Gastroesophageal sphincter (tissue), 4 donors: ENCODE data around the gene NANS. TPM values are rescaled to one million over a fixed set of nuclear protein-coding genes. Genes with fewer than 3 reads are reported as not detected.
"Not testable (repeated sequence)": the region's sequence is repeated elsewhere in the genome, so short reads cannot be mapped to it uniquely, and the experiment has no call there.

Source experiments
- ATAC-seq: fragments of 150-250 bp; one replicate; pipeline ENCODE4 v1.9.1; 2016; ENCODE audit warnings: mild to moderate bottlenecking, moderate library complexity
- H3K27ac ChIP-seq, 4 donors: fragments of 200-600 bp; sonication (generic) in 3 of 4; 1 replicate in 3 of 4; 2 replicates in 1 of 4; pipeline ENCODE4 v1.5.1; 2016 to 2019
- H3K27me3 ChIP-seq: fragments of 200-600 bp; sonication (generic); one replicate; pipeline ENCODE4 v1.5.1; 2019
- H3K36me3 ChIP-seq, 2 donors: fragments of 200-600 bp; sonication (generic); one replicate each; pipeline ENCODE4 v1.5.1; 2019; ENCODE audit warnings: control low read depth in 1 of 2
- H3K4me1 ChIP-seq, 3 donors: fragments of 200-600 bp; sonication (generic); 1 replicate in 2 of 3; 2 replicates in 1 of 3; pipeline ENCODE4 v1.5.1; 2016 to 2019; ENCODE audit warnings: control low read depth in 2 of 3
- H3K4me3 ChIP-seq, 2 donors: fragments of 200-600 bp; sonication (generic); one replicate each; pipeline ENCODE4 v1.5.1; 2019; ENCODE audit warnings: mild to moderate bottlenecking in 1 of 2, moderate library complexity in 1 of 2
- H3K9me3 ChIP-seq, 3 donors: fragments of 200-600 bp; sonication (generic); one replicate each; pipeline ENCODE4 v1.5.1; 2017 to 2019; ENCODE audit warnings: control low read depth in 2 of 3
- CTCF ChIP-seq, 4 experiments: fragments of 200-600 bp in 2 of 4; fragments of 450-650 bp in 2 of 4; sonication (generic) in 1 of 4; IDR thresholded peaks; one replicate each; pipeline ENCODE4 v1.5.1; 2017 to 2019; ENCODE audit warnings: antibody characterized with exemption in 4 of 4, mild to moderate bottlenecking in 2 of 4, moderate library complexity in 2 of 4
- EP300 ChIP-seq: sonication (generic); formaldehyde crosslinking; IDR thresholded peaks from one replicate; pipeline ENCODE4 v1.6.1; 2017; ENCODE audit warnings: antibody characterized with exemption, mild to moderate bottlenecking
- POLR2A ChIP-seq, 2 donors: fragments of 450-650 bp; IDR thresholded peaks; one replicate each; pipeline ENCODE4 v1.6.1; 2017; ENCODE audit warnings: antibody characterized with exemption in 2 of 2, mild to moderate bottlenecking in 2 of 2, moderate library complexity in 1 of 2
- POLR2AphosphoS5 ChIP-seq: sonication (generic); formaldehyde crosslinking; IDR thresholded peaks from one replicate; pipeline ENCODE4 v1.6.1; 2017; ENCODE audit warnings: antibody characterized with exemption
- WGBS, 2 donors: methylation state at CpG; one replicate each; pipeline ENCODE4 v1.1.5; 2018; ENCODE audit warnings: low coverage in 1 of 2; 5-methylcytosine and 5-hydroxymethylcytosine counted together
- total RNA-seq, 4 donors: library from RNA; depleted of rRNA; stranded (reverse); fragments of >200 nt; gene quantifications; one replicate each; pipeline ENCODE4 v1.1.0, GENCODE V29; 2016

NANS gene
- total RNA-seq, 4 donors from 2014 or later = 21.5 to 58.3 (median 40.0) TPM

GRCh38 chr9:98105006-98105405 lies 48.5 kb downstream of the NANS start:
- no peak for ATAC-seq
- Histone ChIP-seq H3K36me3 (peaks cover 0 to 24% of the 10 kb centered on the region in 2 donors), H3K4me3 (no peak overlapping the region), H3K9me3 (peaks cover 0 to 14% (median 0%) of the 10 kb centered on the region in 3 donors), H3K27me3 (no peaks in the 10 kb centered on the region), H3K27ac (no peak overlapping the region), H3K4me1 (no peaks in the 10 kb centered on the region)
- no CpG with 5 or more reads among the region's 7 CpGs for WGBS, 2 donors
- TF ChIP-seq POLR2AphosphoS5 (no peak), CTCF (IDR thresholded peaks at IDR 0.05) (no peak), POLR2A (IDR thresholded peaks at IDR 0.05) (no peak), EP300 (no peak)

- Histone ChIP-seq H3K27ac (no peak overlapping the region), H3K4me1 (no peaks in the 10 kb centered on the region), H3K36me3 (peaks cover 0 to 24% of the 10 kb centered on the region in 2 donors), H3K27me3 (no peaks in the 10 kb centered on the region), H3K9me3 (peaks cover 0 to 14% (median 0%) of the 10 kb centered on the region in 3 donors), H3K4me3 (no peak overlapping the region)
- TF ChIP-seq EP300 = no peak
- TF ChIP-seq POLR2AphosphoS5 = no peak
- TF ChIP-seq CTCF (IDR thresholded peaks at IDR 0.05) = no peak
- no peak for TF ChIP-seq POLR2A (IDR thresholded peaks at IDR 0.05)
- 89 to 100% methylated on average over 2 of the region's 2 CpGs for WGBS, 2 donors
- ATAC-seq = no peak
Observed at GRCh38 chr9:98107926-98108325, 51.4 kb downstream of the NANS start.

GRCh38 chr9:98108531-98109031 lies 52.0 kb downstream of the NANS start:
- peaks cover 0 to 24% of the 10 kb centered on the region in 2 donors for H3K36me3 ChIP-seq
- H3K4me1 ChIP-seq = no peaks in the 10 kb centered on the region
- no peak for ATAC-seq
- TF ChIP-seq CTCF (IDR thresholded peaks at IDR 0.05) (no peak), POLR2A (IDR thresholded peaks at IDR 0.05) (no peak), POLR2AphosphoS5 (no peak), EP300 (no peak)
- H3K27ac ChIP-seq = no peak overlapping the region
- WGBS, 2 donors = 58 to 79% methylated on average over 2 to 4 of the region's 5 CpGs
- no peaks in the 10 kb centered on the region for H3K27me3 ChIP-seq
- H3K9me3 ChIP-seq = peaks cover 0 to 14% (median 0%) of the 10 kb centered on the region in 3 donors
- H3K4me3 ChIP-seq = no peak overlapping the region

GRCh38 chr9:98109052-98109451 lies 52.5 kb downstream of the NANS start:
- H3K36me3 ChIP-seq = peaks cover 0 to 24% of the 10 kb centered on the region in 2 donors
- no peak for TF ChIP-seq POLR2A (IDR thresholded peaks at IDR 0.05)
- TF ChIP-seq POLR2AphosphoS5 = no peak
- TF ChIP-seq EP300 = no peak
- no peak for TF ChIP-seq CTCF (IDR thresholded peaks at IDR 0.05)
- no peaks in the 10 kb centered on the region for H3K27me3 ChIP-seq
- peaks cover 0 to 14% (median 0%) of the 10 kb centered on the region in 3 donors for H3K9me3 ChIP-seq
- ATAC-seq = no peak
- no peak overlapping the region for H3K27ac ChIP-seq
- H3K4me3 ChIP-seq = no peak overlapping the region
- H3K4me1 ChIP-seq = no peaks in the 10 kb centered on the region
- 38 to 100% methylated on average over 1 of the region's 3 CpGs for WGBS, 2 donors

GRCh38 chr9:98117097-98117496 lies 60.6 kb downstream of the NANS start:
- not testable (repeated sequence) for H3K27me3 ChIP-seq, H3K27ac ChIP-seq, H3K36me3 ChIP-seq, H3K9me3 ChIP-seq, H3K4me3 ChIP-seq, ATAC-seq
- 93 to 96% methylated on average over 3 to 6 of the region's 6 CpGs for WGBS, 2 donors
- peaks cover 0 to 17% (median 0%) of the 10 kb centered on the region in 3 donors for H3K4me1 ChIP-seq
